ENCODE measurements around the gene SLIT3.

DNA sequence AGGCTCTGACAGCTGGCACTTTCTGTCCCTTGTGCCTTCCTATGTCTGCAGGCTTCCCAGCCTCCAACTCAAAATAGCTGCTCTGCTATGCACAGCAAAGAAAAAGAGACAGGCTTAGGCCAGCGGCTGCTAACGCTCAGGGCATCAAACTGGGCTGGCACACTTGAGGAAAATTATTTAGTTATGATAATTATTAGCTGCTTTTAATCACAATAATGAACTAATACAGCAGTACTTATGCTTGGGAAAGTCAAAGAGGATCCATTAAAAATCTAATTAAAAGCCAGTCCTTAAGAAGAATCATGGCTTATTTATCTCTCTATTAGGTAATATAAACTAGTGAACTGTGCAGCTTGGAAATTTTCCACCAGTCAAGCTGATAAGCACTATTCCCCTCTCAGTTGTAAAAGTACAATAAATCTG is 233.2 kb downstream of the SLIT3 start:
- no peak for TF ChIP-seq YY1 (tag by site-specific recombination; IDR thresholded peaks at IDR 0.05)
- TF ChIP-seq, protein P1, sequence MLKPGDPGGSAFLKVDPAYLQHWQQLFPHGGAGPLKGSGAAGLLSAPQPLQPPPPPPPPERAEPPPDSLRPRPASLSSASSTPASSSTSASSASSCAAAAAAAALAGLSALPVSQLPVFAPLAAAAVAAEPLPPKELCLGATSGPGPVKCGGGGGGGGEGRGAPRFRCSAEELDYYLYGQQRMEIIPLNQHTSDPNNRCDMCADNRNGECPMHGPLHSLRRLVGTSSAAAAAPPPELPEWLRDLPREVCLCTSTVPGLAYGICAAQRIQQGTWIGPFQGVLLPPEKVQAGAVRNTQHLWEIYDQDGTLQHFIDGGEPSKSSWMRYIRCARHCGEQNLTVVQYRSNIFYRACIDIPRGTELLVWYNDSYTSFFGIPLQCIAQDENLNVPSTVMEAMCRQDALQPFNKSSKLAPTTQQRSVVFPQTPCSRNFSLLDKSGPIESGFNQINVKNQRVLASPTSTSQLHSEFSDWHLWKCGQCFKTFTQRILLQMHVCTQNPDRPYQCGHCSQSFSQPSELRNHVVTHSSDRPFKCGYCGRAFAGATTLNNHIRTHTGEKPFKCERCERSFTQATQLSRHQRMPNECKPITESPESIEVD (tag by site-specific recombination; IDR thresholded peaks at IDR 0.05) = no peak
- no peak for TF ChIP-seq ZNF677 (tag by site-specific recombination; IDR thresholded peaks at IDR 0.05)
- TF ChIP-seq, protein P2, sequence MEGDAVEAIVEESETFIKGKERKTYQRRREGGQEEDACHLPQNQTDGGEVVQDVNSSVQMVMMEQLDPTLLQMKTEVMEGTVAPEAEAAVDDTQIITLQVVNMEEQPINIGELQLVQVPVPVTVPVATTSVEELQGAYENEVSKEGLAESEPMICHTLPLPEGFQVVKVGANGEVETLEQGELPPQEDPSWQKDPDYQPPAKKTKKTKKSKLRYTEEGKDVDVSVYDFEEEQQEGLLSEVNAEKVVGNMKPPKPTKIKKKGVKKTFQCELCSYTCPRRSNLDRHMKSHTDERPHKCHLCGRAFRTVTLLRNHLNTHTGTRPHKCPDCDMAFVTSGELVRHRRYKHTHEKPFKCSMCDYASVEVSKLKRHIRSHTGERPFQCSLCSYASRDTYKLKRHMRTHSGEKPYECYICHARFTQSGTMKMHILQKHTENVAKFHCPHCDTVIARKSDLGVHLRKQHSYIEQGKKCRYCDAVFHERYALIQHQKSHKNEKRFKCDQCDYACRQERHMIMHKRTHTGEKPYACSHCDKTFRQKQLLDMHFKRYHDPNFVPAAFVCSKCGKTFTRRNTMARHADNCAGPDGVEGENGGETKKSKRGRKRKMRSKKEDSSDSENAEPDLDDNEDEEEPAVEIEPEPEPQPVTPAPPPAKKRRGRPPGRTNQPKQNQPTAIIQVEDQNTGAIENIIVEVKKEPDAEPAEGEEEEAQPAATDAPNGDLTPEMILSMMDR (tag by site-specific recombination; IDR thresholded peaks at IDR 0.05) = no peak
- no peak for TF ChIP-seq ZNF510 (tag by site-specific recombination; IDR thresholded peaks at IDR 0.05; ENCODE audit: insufficient replicate concordance)
- no peak for TF ChIP-seq MYNN (tag by site-specific recombination; IDR thresholded peaks at IDR 0.05; ENCODE audit: borderline replicate concordance)
- no peak for TF ChIP-seq ZNF785 (tag by site-specific recombination; IDR thresholded peaks at IDR 0.05)
- TF ChIP-seq, protein P3, sequence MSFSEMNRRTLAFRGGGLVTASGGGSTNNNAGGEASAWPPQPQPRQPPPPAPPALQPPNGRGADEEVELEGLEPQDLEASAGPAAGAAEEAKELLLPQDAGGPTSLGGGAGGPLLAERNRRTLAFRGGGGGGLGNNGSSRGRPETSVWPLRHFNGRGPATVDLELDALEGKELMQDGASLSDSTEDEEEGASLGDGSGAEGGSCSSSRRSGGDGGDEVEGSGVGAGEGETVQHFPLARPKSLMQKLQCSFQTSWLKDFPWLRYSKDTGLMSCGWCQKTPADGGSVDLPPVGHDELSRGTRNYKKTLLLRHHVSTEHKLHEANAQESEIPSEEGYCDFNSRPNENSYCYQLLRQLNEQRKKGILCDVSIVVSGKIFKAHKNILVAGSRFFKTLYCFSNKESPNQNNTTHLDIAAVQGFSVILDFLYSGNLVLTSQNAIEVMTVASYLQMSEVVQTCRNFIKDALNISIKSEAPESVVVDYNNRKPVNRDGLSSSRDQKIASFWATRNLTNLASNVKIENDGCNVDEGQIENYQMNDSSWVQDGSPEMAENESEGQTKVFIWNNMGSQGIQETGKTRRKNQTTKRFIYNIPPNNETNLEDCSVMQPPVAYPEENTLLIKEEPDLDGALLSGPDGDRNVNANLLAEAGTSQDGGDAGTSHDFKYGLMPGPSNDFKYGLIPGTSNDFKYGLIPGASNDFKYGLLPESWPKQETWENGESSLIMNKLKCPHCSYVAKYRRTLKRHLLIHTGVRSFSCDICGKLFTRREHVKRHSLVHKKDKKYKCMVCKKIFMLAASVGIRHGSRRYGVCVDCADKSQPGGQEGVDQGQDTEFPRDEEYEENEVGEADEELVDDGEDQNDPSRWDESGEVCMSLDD (tag by site-specific recombination; IDR thresholded peaks at IDR 0.05) = no peak
- TF ChIP-seq, protein P4, sequence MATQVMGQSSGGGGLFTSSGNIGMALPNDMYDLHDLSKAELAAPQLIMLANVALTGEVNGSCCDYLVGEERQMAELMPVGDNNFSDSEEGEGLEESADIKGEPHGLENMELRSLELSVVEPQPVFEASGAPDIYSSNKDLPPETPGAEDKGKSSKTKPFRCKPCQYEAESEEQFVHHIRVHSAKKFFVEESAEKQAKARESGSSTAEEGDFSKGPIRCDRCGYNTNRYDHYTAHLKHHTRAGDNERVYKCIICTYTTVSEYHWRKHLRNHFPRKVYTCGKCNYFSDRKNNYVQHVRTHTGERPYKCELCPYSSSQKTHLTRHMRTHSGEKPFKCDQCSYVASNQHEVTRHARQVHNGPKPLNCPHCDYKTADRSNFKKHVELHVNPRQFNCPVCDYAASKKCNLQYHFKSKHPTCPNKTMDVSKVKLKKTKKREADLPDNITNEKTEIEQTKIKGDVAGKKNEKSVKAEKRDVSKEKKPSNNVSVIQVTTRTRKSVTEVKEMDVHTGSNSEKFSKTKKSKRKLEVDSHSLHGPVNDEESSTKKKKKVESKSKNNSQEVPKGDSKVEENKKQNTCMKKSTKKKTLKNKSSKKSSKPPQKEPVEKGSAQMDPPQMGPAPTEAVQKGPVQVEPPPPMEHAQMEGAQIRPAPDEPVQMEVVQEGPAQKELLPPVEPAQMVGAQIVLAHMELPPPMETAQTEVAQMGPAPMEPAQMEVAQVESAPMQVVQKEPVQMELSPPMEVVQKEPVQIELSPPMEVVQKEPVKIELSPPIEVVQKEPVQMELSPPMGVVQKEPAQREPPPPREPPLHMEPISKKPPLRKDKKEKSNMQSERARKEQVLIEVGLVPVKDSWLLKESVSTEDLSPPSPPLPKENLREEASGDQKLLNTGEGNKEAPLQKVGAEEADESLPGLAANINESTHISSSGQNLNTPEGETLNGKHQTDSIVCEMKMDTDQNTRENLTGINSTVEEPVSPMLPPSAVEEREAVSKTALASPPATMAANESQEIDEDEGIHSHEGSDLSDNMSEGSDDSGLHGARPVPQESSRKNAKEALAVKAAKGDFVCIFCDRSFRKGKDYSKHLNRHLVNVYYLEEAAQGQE (tag by site-specific recombination; IDR thresholded peaks at IDR 0.05) = no peak
- TF ChIP-seq ZNF311 (tag by site-specific recombination; IDR thresholded peaks at IDR 0.05; ENCODE audit: borderline replicate concordance) = no peak
